Stomach (tissue), 4 donors: ENCODE results near the gene ZC3HAV1.

Experiments used
- POLR2A ChIP-seq, 4 donors: fragments of 450-650 bp; IDR thresholded peaks; one replicate each; pipeline ENCODE4 v1.6.1; 2016; ENCODE audit warnings: antibody characterized with exemption in 4 of 4, control low read depth in 2 of 4, mild to moderate bottlenecking in 1 of 4, moderate library complexity in 1 of 4
- TF ChIP-seq, protein P1 (sequence below), 7 experiments: fragments of 450-650 bp in 4 of 7; fragments of 200-600 bp in 3 of 7; sonication (generic) in 3 of 7; IDR thresholded peaks; one replicate each; pipeline ENCODE4 v1.5.1; 2016 to 2019; ENCODE audit warnings: antibody characterized with exemption in 7 of 7, control low read depth in 2 of 7, mild to moderate bottlenecking in 1 of 7

GRCh38 chr7:139075871-139076686 is 33.4 kb downstream of the ZC3HAV1 start:
- TF ChIP-seq, protein P1, sequence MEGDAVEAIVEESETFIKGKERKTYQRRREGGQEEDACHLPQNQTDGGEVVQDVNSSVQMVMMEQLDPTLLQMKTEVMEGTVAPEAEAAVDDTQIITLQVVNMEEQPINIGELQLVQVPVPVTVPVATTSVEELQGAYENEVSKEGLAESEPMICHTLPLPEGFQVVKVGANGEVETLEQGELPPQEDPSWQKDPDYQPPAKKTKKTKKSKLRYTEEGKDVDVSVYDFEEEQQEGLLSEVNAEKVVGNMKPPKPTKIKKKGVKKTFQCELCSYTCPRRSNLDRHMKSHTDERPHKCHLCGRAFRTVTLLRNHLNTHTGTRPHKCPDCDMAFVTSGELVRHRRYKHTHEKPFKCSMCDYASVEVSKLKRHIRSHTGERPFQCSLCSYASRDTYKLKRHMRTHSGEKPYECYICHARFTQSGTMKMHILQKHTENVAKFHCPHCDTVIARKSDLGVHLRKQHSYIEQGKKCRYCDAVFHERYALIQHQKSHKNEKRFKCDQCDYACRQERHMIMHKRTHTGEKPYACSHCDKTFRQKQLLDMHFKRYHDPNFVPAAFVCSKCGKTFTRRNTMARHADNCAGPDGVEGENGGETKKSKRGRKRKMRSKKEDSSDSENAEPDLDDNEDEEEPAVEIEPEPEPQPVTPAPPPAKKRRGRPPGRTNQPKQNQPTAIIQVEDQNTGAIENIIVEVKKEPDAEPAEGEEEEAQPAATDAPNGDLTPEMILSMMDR (IDR thresholded peaks at IDR 0.05) = no peak
- no peak for TF ChIP-seq POLR2A (IDR thresholded peaks at IDR 0.05)
